GM21529 (cell line): ENCODE data around the gene TUBGCP3.
"Not testable (repeated sequence)": the region's sequence is repeated elsewhere in the genome, so short reads cannot be mapped to it uniquely, and the experiment has no call there.

Source experiments
- ATAC-seq: cut with Tn5 transposase; IDR thresholded peaks from one replicate; pipeline ENCODE4 v1.9.1; 2021; ENCODE audit not compliant: unreplicated experiment

Gene TUBGCP3, protein sequence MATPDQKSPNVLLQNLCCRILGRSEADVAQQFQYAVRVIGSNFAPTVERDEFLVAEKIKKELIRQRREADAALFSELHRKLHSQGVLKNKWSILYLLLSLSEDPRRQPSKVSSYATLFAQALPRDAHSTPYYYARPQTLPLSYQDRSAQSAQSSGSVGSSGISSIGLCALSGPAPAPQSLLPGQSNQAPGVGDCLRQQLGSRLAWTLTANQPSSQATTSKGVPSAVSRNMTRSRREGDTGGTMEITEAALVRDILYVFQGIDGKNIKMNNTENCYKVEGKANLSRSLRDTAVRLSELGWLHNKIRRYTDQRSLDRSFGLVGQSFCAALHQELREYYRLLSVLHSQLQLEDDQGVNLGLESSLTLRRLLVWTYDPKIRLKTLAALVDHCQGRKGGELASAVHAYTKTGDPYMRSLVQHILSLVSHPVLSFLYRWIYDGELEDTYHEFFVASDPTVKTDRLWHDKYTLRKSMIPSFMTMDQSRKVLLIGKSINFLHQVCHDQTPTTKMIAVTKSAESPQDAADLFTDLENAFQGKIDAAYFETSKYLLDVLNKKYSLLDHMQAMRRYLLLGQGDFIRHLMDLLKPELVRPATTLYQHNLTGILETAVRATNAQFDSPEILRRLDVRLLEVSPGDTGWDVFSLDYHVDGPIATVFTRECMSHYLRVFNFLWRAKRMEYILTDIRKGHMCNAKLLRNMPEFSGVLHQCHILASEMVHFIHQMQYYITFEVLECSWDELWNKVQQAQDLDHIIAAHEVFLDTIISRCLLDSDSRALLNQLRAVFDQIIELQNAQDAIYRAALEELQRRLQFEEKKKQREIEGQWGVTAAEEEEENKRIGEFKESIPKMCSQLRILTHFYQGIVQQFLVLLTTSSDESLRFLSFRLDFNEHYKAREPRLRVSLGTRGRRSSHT

DNA sequence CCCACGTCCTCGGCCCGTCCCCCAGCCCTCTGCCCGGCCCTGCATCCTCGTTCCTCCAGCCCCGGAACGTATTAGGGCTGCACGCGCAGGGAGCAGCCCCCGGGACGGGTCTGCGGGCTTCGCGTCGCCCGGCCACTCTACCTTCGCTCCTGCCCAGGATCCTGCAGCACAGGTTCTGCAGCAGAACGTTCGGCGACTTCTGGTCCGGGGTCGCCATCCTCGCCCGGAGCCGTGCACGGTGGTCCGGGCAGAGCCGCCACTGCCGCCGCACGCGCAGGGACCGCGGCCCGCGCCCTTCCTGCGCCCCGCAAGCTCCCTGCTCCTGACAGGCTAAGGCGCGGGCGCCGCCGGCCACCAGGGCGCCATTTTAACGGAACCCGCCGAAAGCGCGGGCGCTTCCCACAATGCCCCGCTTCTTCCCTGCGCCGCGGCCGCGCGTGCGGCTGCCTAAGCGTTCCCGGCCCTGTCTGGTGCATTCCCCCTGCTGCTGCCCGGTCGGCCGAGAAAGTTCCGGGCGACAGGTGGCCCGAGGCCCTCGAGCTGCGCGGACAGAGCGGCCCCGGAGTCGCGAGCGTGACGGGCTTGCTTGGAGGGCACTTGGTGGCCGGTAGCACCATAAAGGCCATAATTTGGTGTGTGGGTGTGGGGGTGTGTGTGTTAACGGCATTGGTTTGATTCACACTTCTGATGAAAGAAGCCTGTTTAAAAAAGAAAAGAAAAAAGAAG lies at the start of gene TUBGCP3:
Gene TUBGCP3, minus strand, starts transcription at position 390 of the 726 bp plus-strand sequence. Its CDS starts 173 bp downstream, at position 217.
- ATAC-seq = peak; percentile 78

DNA sequence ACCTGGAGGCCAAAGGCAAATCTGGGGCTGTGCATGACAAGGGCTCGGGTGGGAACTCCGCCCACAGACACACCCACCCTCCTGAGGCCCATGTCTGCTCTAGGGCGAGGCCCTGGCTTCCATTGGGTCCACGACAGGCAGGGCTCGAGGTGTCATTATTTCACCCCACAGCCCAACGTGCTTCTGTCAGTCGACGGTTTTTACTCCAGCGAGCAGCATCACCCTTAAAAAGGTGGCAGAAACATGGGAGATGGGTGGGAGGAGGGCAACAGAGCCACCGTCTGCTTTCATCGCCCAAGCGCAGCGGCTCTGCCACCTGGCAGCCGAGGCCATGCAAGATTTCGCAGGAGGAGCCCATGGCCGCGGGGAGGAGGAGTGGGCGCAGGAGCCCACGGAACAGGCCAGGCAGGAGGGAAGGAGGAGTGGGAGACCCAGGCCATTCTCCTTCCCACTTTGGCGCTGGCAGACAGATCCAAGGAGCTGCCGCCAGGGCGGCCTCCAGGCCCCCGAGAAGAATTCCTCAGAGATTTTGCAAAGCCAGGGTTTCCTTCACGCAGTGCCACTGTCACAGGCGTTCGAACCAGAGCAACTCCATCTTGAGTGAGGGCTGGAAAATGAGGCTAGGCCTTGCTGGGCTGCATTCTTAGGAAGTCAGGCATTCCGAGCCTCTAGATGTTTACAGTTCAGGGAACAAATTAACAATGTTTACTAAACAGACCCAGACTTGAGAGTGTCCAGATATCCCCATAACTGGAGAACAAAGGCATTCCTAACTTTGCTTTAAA lies 49.3 kb upstream of the TUBGCP3 start:
- no peak for ATAC-seq

DNA sequence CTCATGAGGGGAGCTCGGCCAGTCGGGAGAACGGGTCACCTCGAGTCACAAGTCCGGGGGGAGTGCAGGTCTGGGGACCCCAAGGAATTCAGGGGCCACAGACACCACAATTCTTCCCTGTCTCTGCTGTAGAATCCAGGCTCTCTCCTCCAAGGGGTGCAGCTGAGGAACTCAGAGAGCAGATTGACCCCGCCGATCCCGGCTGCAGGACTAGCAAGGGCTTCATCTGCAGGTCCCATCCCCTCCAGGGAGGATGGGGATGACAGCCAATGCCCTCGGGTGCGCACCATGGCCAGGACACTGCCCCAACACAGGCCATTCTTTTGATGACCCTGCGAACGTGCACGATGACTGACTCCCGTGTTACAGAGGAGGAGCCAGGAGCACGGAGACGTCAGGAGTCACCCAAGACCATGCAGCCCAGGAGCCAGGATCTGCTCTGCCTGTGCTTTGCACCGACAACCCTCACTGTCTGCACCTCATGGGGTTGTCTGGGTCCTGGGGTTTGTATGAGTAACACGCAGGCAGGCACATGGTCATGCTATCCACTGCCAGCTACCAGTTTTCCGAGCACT lies 48.5 kb upstream of the TUBGCP3 start:
- no peak for ATAC-seq

DNA sequence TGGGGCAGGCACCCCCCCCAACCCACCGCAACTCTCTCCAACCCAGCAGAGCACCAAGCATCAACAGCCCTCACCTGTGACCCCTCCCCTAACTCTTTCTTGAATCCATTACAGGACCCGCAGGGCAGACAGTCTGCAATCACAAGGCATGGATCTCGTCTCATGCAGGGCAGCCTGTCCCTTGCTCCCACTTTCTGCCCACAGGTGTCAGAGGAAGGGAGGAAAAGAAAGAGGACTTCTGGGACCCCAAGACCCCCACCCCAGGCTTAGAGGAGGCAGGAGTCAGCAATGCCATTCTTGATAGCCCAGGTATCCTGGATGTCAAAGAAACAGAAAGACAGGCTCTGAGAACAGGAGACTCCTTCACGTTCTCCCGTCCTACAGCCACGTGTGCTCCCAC lies 47.4 kb upstream of the TUBGCP3 start:
- no peak for ATAC-seq

DNA sequence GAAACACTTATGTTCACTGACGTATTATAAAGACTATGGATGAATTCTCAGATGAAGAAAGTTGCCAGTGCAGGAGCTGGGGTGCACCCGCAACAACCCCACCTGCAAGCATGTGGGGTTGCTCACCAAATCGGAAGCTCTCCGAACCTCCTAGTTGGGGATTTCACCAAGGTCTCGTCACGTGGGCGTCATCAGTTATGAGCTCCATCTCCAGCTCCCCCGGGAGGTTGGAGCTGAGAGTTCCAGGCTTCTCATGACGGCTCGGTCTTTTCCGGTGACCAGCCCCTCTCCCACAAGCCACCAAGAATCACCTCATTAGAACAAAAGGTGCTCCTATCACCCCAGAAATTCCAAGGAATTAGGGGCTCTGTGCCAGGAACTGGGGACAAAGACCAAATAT lies 46.1 kb upstream of the TUBGCP3 start:
- no peak for ATAC-seq

DNA sequence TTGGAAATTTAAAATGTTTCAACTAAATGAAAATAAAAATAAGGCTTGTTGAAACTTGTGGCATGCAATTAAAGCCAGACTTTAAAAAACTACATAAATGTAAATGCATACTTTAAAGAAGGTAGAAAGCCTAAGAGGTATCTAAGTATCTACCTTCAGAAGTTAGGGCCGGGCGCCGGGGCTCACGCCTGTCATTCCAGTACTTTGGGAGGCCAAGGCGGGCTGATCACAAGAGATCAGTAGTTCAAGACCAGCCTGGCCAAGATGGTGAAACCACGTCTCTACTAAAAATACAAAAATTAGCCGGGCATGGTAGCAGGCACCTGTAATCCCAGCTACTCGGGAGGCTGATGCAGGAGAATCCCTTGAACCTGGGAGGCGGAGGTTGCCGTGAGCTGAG lies 42.3 kb upstream of the TUBGCP3 start:
- ATAC-seq = not testable (repeated sequence)

DNA sequence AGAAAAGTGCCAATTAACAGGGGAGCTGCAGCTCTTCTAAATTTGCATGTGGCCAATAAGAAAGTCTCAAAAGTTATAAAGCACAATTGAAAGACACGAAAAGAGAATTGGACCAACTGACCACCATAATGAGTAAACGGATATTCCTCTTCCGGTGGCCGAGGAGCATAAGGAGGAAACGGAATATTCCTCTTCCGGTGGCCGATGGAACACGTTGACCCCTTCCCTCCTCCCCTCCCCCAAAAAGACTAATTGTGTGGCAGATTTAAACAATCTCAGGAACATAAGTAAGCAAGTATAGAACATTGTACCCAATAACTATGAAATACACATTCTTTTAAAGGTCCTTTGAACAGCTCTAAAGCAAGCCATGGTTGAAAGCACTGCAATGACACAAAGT lies 41.2 kb upstream of the TUBGCP3 start:
- no peak for ATAC-seq

DNA sequence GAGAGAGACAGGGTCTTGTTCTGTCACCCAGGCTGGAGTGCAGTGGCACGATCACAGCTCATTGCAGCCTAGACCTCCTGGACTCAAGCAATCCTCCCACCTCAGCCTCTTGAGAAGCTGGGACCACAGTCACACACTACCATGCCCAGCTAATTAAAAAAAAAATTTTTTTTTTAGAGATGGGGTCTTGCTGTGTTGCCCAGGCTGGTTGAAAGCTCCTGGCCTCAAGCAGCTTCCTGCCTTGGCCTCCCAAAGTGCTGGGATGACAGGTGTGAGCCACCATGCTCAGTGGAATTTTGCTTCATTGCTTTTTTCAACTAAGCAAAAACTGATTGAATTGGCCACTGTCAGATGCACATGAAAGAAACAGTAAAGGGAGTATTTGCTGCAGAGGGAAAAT lies 39.7 kb upstream of the TUBGCP3 start:
- ATAC-seq = not testable (repeated sequence)

DNA sequence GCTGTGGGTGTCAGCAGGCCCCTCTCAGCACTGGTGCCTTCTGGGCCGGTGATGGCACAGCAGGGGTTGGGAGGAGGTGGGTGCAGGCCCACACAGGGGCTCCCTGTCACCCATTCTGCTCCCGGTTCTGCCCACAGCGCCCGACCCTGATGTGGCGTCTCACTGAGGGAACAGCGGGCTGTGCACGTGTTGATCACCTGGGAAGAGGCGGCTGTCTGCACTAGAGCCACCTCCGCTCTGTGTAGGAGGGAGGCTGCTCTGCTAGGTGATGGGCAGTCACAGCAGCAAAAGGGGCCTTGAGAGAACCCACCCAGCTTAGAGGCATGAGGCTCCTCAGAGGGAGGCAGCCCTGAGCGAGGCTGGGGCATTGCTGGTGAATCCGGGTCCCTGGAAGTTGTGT lies 39.2 kb upstream of the TUBGCP3 start:
- ATAC-seq = no peak

DNA sequence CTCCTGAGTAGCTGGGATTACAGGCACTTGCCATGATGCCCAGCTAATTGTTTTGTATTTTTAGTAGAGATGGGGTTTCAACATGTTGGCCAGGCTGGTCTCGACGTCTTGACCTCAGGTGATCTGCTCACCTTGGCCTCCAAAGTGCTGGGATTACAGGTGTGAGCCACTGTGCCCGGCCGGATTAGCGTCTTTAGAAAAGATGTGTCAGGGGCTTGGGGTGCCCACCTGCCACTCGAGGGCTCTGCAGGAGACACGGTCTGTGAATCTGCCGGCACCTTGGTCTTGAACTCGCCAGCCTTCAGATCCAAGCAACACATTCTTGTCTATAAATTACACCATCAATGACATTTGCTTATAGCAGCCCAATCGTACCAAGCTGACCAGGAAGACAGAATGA lies 38.8 kb upstream of the TUBGCP3 start:
- no peak for ATAC-seq

DNA sequence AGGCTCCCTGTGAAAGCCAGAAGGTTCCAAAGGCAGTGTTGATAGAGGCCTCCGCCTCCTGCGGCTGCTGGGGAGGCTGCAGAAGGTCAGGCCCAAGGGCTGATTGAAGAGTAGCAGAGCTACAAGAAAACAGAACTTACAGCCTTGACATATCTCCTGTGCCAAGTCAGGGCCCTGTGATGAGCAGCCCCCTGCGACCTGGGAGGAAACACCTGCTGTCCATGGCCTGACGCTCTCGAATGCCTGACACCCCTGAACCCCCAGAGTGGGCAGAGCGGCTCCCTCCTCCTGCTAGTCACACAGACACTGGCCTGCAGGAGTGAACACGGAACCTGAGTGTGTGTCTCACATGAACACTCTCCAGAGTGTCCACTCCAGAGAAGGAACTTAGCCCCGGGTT lies 38.2 kb upstream of the TUBGCP3 start:
- no peak for ATAC-seq

DNA sequence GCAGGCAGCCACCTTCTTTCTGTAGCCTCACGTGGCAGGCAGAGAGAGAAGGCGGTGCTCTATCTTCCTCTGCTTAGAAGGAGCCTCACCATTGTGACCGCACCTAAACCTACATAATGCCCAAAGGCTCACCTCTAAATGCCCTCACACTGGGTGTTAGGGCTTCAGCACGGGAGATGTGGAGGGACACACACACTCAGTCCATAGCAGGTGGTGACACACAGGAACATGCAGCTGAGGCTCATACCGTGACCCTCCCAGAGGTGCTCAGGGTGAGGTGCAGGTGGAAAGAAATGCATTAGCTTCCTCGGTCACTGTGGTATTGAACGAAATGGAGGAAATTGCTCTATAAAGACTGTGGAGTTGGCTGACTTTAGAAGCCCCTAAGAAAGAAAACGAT lies 37.7 kb upstream of the TUBGCP3 start:
- ATAC-seq = no peak

DNA sequence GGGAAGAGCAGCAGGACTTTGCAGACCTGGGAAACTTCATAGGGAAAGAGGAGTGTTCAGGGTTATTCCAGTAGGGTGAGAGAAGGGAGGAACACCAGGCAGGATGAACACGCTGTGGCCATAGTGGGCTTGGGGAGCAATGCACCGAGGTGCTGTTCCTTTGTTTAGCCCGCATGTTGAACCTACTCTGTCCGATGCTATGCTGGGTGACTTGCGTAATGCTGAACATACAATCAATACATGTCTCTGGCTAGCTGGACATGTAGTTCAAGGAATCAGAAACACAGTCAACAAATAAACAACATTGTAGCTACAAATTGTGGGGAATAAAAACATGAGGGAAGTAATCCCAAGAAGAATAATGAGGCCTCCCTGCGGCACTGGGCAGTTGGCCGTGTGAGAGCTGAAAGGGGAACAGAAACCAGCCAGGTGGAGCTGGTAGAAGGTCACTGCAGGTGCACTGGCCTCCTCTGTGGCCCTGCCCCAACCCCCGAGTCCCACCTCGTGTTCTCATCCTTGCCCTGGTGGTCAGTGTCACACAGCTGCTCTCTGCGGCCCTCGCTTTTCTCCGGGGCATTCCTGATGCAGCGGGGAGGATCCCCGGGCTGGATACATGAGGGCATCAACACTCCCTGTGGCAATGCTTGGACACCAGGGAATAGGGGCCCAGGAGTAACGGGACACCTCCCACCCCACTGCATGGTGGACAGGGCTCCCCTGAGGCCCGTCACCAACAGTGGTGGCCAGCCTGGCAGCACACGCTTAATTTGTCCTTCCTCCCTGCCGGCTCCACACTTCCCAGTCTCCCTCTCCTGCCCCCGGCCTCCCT lies 36.9 kb upstream of the TUBGCP3 start:
- ATAC-seq = no peak

DNA sequence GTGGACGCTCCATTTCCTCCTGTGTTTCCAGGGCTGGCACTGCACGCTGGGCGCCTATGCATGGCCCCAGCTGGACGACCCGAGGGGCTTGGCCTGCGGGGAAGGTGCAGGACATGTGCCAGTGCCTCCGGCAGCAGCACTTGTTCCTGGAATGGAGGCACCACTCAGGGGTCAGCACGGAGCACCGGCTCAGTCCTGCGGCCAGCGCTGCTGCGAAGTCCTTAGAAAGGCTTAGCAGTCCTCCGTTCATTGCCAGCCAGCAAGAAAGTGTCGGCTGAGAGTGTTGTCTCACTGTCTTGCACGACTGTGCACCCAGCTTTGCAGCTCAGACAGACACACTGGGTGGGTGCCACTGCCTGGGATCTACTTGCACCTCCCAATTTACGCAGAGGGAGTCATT lies 36.1 kb upstream of the TUBGCP3 start:
- ATAC-seq = no peak

DNA sequence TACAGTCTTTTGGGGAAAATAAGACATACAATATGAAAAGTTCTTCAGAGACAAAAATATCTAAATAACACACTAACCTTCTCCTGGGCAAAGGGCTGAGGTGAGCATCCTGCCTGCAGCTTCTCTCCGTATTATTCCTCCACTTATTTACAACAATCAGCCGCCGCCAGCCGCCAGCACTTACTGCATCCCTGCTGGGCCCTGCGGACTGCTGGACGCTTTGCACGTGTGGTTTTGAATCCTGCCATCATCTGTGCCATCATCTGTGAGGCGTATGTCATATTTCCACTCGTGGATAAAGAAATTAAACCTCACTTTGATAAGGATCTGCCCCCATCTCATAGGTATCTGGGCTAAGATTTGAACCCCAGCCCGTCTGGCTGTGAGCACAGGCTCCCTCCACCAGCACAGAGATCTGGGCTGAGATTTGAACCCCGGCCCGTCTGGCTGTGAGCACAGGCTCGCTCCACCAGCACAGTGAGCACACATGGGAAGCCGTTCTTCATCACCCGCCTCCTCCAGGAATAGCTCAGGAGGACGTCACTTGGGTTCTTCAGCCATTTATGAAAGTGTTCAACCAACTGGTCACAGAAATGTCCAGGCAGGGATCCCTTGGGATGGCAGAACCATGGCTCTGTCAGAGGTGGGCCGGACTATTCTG lies 35.2 kb upstream of the TUBGCP3 start:
- no peak for ATAC-seq

DNA sequence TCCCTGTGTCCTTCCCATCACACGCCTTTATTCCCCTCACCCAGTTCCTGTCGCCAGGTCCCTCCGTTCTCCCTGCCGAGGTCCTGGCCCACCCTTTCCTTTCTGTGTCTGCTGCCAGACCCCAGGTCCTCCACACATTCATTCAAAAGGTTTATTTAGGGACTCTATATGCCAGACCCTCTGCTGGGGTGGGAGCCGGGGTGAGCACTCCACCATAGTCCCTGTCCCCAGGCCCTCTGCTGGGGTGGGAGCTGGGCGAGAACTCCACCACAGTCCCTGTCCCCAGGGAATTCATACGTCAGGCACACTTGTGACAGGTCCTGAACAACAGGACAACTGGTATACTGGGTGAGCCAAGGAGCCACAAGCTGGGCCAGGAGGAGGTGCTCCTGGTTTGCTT lies 34.4 kb upstream of the TUBGCP3 start:
- no peak for ATAC-seq

DNA sequence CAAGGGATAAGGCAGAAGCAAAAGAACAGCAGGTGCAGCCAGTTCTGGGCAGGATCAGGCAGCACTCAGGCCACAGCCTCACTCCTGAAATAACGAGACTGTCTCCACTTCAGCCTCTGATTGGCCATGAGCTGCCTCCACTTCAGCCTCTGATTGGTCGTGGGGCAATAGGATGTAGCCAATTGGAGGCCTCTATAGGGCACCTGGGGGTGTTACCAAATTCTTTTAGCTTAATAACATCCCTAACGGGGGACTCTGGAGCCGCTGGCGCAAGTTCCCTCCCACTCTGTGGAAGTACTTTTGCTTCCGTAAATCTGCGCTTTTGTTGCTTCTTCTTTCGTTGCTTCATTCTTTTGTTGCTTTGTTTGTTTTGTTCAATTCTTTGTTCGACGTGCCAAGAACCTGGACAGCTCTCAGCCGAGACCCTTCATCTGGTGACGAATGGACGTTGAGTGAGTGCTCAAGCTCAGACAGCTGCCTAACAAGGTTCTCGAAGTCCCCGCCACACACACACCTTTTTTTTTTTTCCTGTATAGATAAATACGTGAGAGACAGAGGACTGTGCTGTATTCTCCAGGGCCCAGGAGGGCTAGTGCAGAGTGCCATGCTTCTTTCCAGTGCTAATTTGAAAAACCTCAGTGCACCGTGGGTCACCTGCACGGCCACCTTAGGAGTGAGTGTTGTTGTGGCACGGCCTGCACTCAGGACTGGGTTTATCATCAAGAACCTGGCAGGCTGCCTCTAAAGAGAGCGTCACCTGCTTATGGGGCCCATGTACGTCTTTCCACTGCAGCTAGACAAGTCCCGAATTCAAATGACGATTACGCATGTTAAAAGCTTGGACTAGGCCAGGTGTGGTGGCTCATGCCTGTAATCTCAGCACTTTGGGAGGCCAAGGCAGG lies 32.0 kb upstream of the TUBGCP3 start:
- no peak for ATAC-seq

DNA sequence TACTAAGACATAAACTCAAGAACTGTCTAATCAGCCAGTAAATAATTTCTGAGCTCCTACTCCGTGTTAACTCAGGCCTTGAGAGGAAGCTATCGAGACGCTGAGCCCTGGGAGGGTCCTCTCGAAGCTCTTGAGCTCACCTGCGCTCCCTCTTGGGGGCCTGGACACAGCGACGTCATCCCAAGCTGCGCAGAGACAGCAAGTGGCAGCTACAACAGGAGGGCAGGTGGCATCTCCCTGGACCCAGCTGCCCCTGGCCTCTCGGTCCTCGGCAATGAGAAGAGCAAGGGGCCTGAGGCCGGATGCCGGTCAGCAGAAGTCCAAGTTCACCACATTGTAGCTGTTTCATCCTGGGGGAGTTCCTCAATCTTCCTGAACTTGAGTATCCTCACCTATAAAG lies 30.5 kb upstream of the TUBGCP3 start:
- ATAC-seq = no peak
